Measurements from ENCODE around the gene SOX6.

- TF ChIP-seq CTCF (IDR thresholded peaks at IDR 0.05; ENCODE audit: low read depth, low read length) = no peak
- no peak for TF ChIP-seq EZH2phosphoT487 (IDR thresholded peaks at IDR 0.05; ENCODE audit: low read depth)
Observed at GRCh38 chr11:16086229-16086819, 270.0 kb downstream of the SOX6 start.
